Muscle layer of colon (tissue), 2 donors: Measurements from ENCODE around the gene B4GALT4.
"Not testable (repeated sequence)": the region's sequence is repeated elsewhere in the genome, so short reads cannot be mapped to it uniquely, and the experiment has no call there.

Experiments used
- H3K27ac ChIP-seq: one replicate; pipeline ENCODE4 v1.7.0; 2013; ENCODE audit warnings: low read depth, mild to moderate bottlenecking, low read length, moderate library complexity
- H3K27me3 ChIP-seq, 2 donors: one replicate each; pipeline ENCODE4 v1.7.0; 2013; ENCODE audit warnings: low read length in 2 of 2, mild to moderate bottlenecking in 2 of 2; ENCODE audit not compliant: insufficient read depth in 2 of 2, control insufficient read depth in 1 of 2
- H3K36me3 ChIP-seq: one replicate; pipeline ENCODE4 v1.7.0; 2013; ENCODE audit warnings: mild to moderate bottlenecking, low read length; ENCODE audit not compliant: insufficient read depth
- H3K4me1 ChIP-seq: one replicate; pipeline ENCODE4 v1.7.0; 2013; ENCODE audit warnings: mild to moderate bottlenecking, low read length; ENCODE audit not compliant: insufficient read depth
- H3K4me3 ChIP-seq, 2 donors: one replicate each; pipeline ENCODE4 v1.7.0; 2013; ENCODE audit warnings: low read length in 2 of 2, low read depth in 1 of 2, mild to moderate bottlenecking in 1 of 2, moderate library complexity in 1 of 2
- H3K9ac ChIP-seq: one replicate; pipeline ENCODE4 v1.7.0; 2013; ENCODE audit warnings: low read length
- H3K9me3 ChIP-seq: one replicate; pipeline ENCODE4 v1.7.0; 2013; ENCODE audit warnings: mild to moderate bottlenecking, low read length
- donor health status: abdominal sarcoma.
- donor health status: Adenocarcinoma of cecum.

The B4GALT4 gene

DNA sequence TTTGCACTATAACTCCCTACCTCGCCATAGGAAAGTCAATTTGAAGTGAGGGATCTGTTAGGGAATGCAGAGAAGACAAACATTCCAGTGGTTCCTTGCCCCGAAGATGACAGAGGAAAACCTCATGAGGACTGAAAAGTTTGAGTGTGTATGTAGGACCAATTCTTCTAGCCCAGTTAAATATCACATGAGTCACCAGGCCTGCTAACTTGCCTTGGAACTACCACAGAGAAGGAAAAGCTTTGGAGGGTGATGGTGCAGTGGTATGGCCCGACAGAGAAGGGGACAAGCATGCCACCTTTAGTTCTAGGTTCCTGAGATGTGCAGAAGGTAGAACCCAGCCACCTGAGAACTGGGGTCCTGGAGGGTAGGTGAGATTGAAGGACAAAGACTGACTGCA is 69.9 kb downstream of the B4GALT4 start:
- no peaks in the 10 kb centered on the region for H3K36me3 ChIP-seq
- H3K9ac ChIP-seq, result no peak overlapping the region
- H3K4me3 ChIP-seq, result no peak overlapping the region
- H3K4me1 ChIP-seq, result no peaks in the 10 kb centered on the region
- no peak overlapping the region for H3K27ac ChIP-seq
- no peaks in the 10 kb centered on the region for H3K27me3 ChIP-seq
- H3K9me3 ChIP-seq, result no peaks in the 10 kb centered on the region

DNA sequence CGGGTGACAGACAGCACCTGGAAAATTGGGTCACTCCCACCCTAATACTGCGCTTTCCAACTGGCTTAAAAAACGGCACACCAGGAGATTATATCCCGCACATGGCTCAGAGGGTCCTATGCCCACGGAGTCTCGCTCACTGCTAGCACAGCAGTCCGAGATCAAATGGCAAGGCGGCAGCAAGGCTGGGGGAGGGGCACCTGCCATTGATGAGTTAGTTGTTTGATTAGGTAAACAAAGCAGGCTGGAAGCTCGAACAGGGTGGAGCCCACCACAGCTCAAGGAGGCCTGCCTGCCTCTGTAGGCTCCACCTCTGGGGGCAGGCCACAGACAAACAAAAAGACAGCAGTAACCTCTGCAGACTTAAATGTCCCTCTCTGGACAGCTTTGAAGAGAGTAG is 75.9 kb downstream of the B4GALT4 start:
- not testable (repeated sequence) for H3K36me3 ChIP-seq, H3K4me1 ChIP-seq, H3K27me3 ChIP-seq, H3K9me3 ChIP-seq, H3K9ac ChIP-seq, H3K27ac ChIP-seq, H3K4me3 ChIP-seq
